Skeletal muscle tissue (tissue), 4 donors: ENCODE results near the gene ASXL3. TPM values are rescaled to one million over a fixed set of nuclear protein-coding genes. Genes with fewer than 3 reads are reported as not detected.

ENCODE experiments used
- H3K27ac ChIP-seq: one replicate; pipeline ENCODE4 v1.7.0; 2013; ENCODE audit warnings: mild to moderate bottlenecking, low read depth, low read length, inconsistent platforms
- H3K27me3 ChIP-seq, 3 donors: one replicate each; pipeline ENCODE4 v1.7.0; 2013; ENCODE audit warnings: low read length in 3 of 3; ENCODE audit not compliant: control insufficient read depth in 3 of 3, insufficient read depth in 3 of 3
- H3K36me3 ChIP-seq, 3 donors: one replicate each; pipeline ENCODE4 v1.7.0; 2013; ENCODE audit warnings: low read length in 3 of 3; ENCODE audit not compliant: control insufficient read depth in 3 of 3, insufficient read depth in 3 of 3
- H3K4me1 ChIP-seq, 3 donors: one replicate each; pipeline ENCODE4 v1.7.0; 2013; ENCODE audit warnings: low read length in 3 of 3, mild to moderate bottlenecking in 3 of 3; ENCODE audit not compliant: control insufficient read depth in 3 of 3, insufficient read depth in 3 of 3
- H3K4me3 ChIP-seq, 3 donors: one replicate each; pipeline ENCODE4 v1.7.0; 2013; ENCODE audit warnings: low read length in 3 of 3
- H3K9ac ChIP-seq, 3 donors: one replicate each; pipeline ENCODE4 v1.7.0; 2013; ENCODE audit warnings: low read length in 3 of 3, mild to moderate bottlenecking in 3 of 3, moderate library complexity in 2 of 3, low read depth in 1 of 3
- H3K9me3 ChIP-seq, 3 donors: one replicate each; pipeline ENCODE4 v1.7.0; 2013; ENCODE audit warnings: low read length in 3 of 3; ENCODE audit not compliant: control insufficient read depth in 3 of 3
- total RNA-seq: library from RNA; depleted of rRNA; stranded (reverse); fragments of >200 nt; gene quantifications from one replicate; pipeline ENCODE4 v1.2.3, GENCODE V29; 2014
- donor health status: Osteomylitis.

ASXL3 gene
- total RNA-seq, 1 donor from 2014 or later: 7.3 TPM

GRCh38 chr18:33581856-33582255, 3.8 kb downstream of the ASXL3 start:
- Histone ChIP-seq H3K9ac (no peak overlapping the region), H3K4me1 (peaks cover 7 to 14% (median 12%) of the 10 kb centered on the region in 3 donors), H3K27me3 (peaks cover 9 to 17% (median 15%) of the 10 kb centered on the region in 3 donors), H3K27ac (no peak overlapping the region), H3K36me3 (no peaks in the 10 kb centered on the region), H3K4me3 (no peak overlapping the region), H3K9me3 (no peaks in the 10 kb centered on the region)

- Histone ChIP-seq H3K4me1 (peaks cover 0 to 4% (median 3%) of the 10 kb centered on the region in 3 donors), H3K27me3 (peaks cover 3 to 5% (median 4%) of the 10 kb centered on the region in 3 donors), H3K9me3 (peaks cover 0 to 2% (median 0%) of the 10 kb centered on the region in 3 donors), H3K4me3 (no peak overlapping the region), H3K9ac (no peak overlapping the region), H3K27ac (no peak overlapping the region), H3K36me3 (no peaks in the 10 kb centered on the region)
Observed at GRCh38 chr18:33583901-33584300, 5.9 kb downstream of the ASXL3 start.

- H3K27ac ChIP-seq: no peak overlapping the region
- H3K4me1 ChIP-seq: no peaks in the 10 kb centered on the region
Observed at GRCh38 chr18:33584548-33585430, 6.8 kb downstream of the ASXL3 start.

GRCh38 chr18:33585431-33585775, 7.4 kb downstream of the ASXL3 start:
- peaks cover 0 to 2% (median 0%) of the 10 kb centered on the region in 3 donors for H3K9me3 ChIP-seq
- H3K9ac ChIP-seq: no peak overlapping the region
- H3K4me3 ChIP-seq: no peak overlapping the region
- no peaks in the 10 kb centered on the region for H3K4me1 ChIP-seq
- no peaks in the 10 kb centered on the region for H3K36me3 ChIP-seq
- H3K27ac ChIP-seq: no peak overlapping the region
- H3K27me3 ChIP-seq: peaks cover 0 to 3% (median 2%) of the 10 kb centered on the region in 3 donors

More at GRCh38 chr18:33584548-33585430, 6.8 kb downstream of the ASXL3 start:
- Histone ChIP-seq H3K4me3 (no peak overlapping the region), H3K9me3 (peaks cover 0 to 2% (median 0%) of the 10 kb centered on the region in 3 donors), H3K9ac (no peak overlapping the region), H3K36me3 (no peaks in the 10 kb centered on the region), H3K27me3 (peaks cover 0 to 3% (median 2%) of the 10 kb centered on the region in 3 donors)

- H3K36me3 ChIP-seq: no peaks in the 10 kb centered on the region
- H3K27ac ChIP-seq: no peak overlapping the region
- H3K4me3 ChIP-seq: no peak overlapping the region
- H3K27me3 ChIP-seq: peaks cover 0 to 3% (median 0%) of the 10 kb centered on the region in 3 donors
- H3K9ac ChIP-seq: no peak overlapping the region
- H3K9me3 ChIP-seq: peaks cover 0 to 2% (median 0%) of the 10 kb centered on the region in 3 donors
- no peaks in the 10 kb centered on the region for H3K4me1 ChIP-seq
Observed at GRCh38 chr18:33588361-33588760, 10.3 kb downstream of the ASXL3 start.

- no peaks in the 10 kb centered on the region for H3K36me3 ChIP-seq
- H3K27me3 ChIP-seq: no peaks in the 10 kb centered on the region
- no peak overlapping the region for H3K9ac ChIP-seq
- H3K4me1 ChIP-seq: no peaks in the 10 kb centered on the region
- no peak overlapping the region for H3K27ac ChIP-seq
- H3K9me3 ChIP-seq: no peaks in the 10 kb centered on the region
- no peak overlapping the region for H3K4me3 ChIP-seq
Observed at GRCh38 chr18:33593261-33593660, 15.2 kb downstream of the ASXL3 start.

GRCh38 chr18:33594799-33595198, 16.8 kb downstream of the ASXL3 start:
- Histone ChIP-seq H3K36me3 (no peaks in the 10 kb centered on the region), H3K4me1 (no peaks in the 10 kb centered on the region), H3K4me3 (no peak overlapping the region), H3K27me3 (no peaks in the 10 kb centered on the region), H3K27ac (no peak overlapping the region), H3K9ac (no peak overlapping the region), H3K9me3 (no peaks in the 10 kb centered on the region)

GRCh38 chr18:33596178-33596854, 18.3 kb downstream of the ASXL3 start:
- Histone ChIP-seq H3K36me3 (no peaks in the 10 kb centered on the region), H3K9ac (no peak overlapping the region), H3K9me3 (no peaks in the 10 kb centered on the region), H3K27ac (no peak overlapping the region), H3K27me3 (no peaks in the 10 kb centered on the region), H3K4me1 (no peaks in the 10 kb centered on the region), H3K4me3 (no peak overlapping the region)

GRCh38 chr18:33600846-33601245, 22.8 kb downstream of the ASXL3 start:
- Histone ChIP-seq H3K4me1 (no peaks in the 10 kb centered on the region), H3K9me3 (no peaks in the 10 kb centered on the region), H3K9ac (no peak overlapping the region), H3K4me3 (no peak overlapping the region), H3K36me3 (no peaks in the 10 kb centered on the region), H3K27me3 (no peaks in the 10 kb centered on the region), H3K27ac (no peak overlapping the region)

GRCh38 chr18:33603454-33603853, 25.4 kb downstream of the ASXL3 start:
- Histone ChIP-seq H3K36me3 (no peaks in the 10 kb centered on the region), H3K27me3 (no peaks in the 10 kb centered on the region), H3K9me3 (no peaks in the 10 kb centered on the region), H3K9ac (no peak overlapping the region), H3K4me1 (no peaks in the 10 kb centered on the region), H3K4me3 (no peak overlapping the region), H3K27ac (no peak overlapping the region)
